Fibroblast of skin of abdomen (primary cell): ENCODE measurements around the gene SPATA18. TPM values are rescaled to one million over a fixed set of nuclear protein-coding genes. Genes with fewer than 3 reads are reported as not detected.

ENCODE experiments used
- DNase-seq: peaks from one replicate; pipeline ENCODE4 v3.0.0-alpha.2; 2013
- polyA plus RNA-seq, 2 experiments: library from polyadenylated mRNA; unstranded; fragments of 120-200 nt; gene quantifications; one replicate each; pipeline ENCODE4 v1.2.1, GENCODE V29; 2013; ENCODE audit not compliant: insufficient read length in 2 of 2

SPATA18 gene, protein sequence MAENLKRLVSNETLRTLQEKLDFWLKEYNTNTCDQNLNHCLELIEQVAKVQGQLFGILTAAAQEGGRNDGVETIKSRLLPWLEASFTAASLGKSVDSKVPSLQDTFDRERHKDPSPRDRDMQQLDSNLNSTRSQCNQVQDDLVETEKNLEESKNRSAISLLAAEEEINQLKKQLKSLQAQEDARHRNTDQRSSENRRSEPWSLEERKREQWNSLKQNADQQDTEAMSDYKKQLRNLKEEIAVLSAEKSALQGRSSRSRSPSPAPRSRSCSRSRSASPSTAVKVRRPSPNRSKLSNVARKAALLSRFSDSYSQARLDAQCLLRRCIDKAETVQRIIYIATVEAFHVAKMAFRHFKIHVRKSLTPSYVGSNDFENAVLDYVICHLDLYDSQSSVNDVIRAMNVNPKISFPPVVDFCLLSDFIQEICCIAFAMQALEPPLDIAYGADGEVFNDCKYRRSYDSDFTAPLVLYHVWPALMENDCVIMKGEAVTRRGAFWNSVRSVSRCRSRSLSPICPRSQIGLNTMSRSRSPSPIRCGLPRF
- polyA plus RNA-seq (2013, experiment 1 of 2; ENCODE audit: insufficient read length) = 6.2 TPM
- 5.1 TPM for polyA plus RNA-seq (2013, experiment 2 of 2; ENCODE audit: insufficient read length)

DNA sequence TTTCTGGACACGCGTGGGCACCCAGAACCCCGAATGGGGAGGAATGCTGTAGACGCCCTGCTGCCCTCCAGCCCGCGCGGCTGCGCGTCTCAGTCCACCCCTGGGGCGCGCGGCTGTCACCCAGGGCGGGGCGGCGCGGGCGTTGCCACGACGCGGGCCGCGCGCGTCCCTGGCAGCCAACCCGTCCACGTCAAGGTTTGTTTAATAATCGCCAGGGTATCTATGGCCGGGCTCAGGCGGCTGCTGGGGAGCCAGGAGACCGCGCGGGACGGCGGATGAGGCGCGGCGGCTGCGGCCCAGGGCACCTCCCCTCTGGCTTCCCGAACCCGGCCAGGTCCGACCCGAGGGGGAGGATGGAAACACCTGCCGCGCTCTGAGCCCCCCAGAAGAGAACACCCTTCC is at the start of gene SPATA18:
Gene SPATA18, plus strand, starts transcription at position 92 of the 402 bp plus-strand sequence. CDS start 401 bp downstream, outside the sequence.
- peak; percentile 18 for DNase-seq

- DNase-seq = peak; percentile 3
Observed at GRCh38 chr4:52001616-52002015, 49.5 kb upstream of the SPATA18 start.

- no peak for DNase-seq
Observed at GRCh38 chr4:52004414-52004813, 46.7 kb upstream of the SPATA18 start.

DNA sequence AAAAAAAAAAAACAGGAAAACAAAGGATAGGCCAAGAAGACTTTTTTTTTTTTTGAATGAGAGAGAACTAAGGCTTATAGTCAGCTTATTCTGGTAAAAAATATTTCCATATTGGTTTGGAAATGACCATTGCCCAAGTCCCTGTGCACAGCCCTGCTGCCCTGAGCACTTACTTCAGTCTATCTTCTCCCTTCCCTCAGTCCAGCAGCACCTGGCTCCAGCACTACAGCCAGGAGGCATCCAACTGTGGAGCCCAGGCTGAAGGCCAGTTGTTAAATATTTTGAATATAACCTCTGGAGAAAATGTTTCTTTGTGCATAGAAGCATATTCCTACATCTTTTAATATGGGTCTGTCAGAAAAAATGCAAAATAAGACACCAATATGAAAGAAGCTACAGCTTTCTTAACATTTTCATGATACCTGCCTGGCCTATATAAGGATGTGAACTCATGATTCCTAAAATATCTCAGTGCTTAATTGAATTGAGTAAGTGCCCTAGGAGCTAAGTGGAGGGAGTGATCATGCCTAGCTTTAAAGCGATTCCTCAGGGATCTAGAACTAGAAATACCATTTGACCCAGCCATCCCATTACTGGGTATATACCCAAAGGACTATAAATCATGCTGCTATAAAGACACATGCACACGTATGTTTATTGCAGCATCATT is 45.4 kb upstream of the SPATA18 start:
- no peak for DNase-seq

- DNase-seq = no peak
Observed at GRCh38 chr4:52006887-52007286, 44.2 kb upstream of the SPATA18 start.

DNA sequence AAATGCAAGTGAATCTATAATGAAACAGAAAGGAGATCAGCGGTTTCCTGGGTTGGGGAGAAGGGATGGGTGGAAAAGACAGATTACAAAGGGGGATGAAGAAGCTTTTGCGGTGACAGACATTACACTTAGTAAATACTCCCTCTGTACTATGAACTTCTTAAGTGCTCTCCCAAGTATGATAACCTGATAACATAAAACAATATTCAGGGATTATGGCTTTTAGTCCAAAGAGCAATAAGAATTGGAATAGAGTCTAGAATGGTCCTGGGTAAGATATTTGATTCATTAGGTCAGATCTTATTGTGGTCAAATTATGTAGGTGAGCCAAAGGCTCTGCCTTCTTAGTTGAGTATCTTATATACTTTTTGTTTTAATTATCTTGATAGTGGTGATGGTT is 40.1 kb upstream of the SPATA18 start:
- no peak for DNase-seq

GRCh38 chr4:52012651-52013050 is 38.5 kb upstream of the SPATA18 start:
- DNase-seq = no peak

DNA sequence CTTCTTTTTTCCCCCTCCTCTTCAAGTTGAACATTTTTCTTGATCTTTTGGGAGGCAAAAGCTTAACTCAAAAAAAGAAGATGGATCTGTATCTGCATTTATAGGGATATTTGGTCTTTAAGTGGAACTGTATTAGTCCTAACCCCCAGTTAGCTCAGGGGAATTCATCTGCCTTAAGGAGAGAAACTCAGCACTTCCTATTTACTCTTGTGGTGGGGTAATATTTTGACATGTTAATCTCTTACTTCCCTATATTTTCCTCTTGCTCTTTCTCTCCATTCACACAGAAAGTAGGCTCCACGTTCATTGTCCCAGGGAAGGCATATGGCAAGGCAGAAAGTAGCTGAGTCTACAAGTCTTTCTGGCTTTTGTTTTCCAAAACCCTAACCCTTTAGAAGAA is 36.2 kb upstream of the SPATA18 start:
- DNase-seq = no peak

GRCh38 chr4:52015366-52015765 is 35.7 kb upstream of the SPATA18 start:
- DNase-seq = peak; percentile 15

DNA sequence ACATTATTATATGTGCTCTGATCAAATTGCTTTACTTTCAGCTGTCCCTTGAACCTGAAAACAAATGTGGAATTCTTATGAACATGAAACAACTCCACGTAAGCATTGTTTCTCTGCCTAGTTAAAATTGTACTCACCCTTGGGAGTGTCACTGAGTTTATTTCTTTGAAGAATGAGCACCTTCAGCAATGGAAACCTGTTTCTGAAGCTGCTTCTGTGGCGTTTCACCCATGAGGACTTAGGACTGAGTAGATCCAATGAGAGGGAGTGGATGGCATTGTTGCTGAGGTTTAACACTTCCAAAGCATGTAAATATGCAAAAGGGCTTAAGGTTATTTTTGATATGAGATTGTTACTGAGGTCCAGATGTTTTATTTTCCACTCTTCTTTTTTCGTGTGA is 34.1 kb upstream of the SPATA18 start:
- DNase-seq = no peak

- no peak for DNase-seq
Observed at GRCh38 chr4:52017814-52018213, 33.3 kb upstream of the SPATA18 start.

- no peak for DNase-seq
Observed at GRCh38 chr4:52019936-52020657, 31.0 kb upstream of the SPATA18 start, which contains the start of gene LRRC66. Gene LRRC66 (minus strand): TSS chr4:52020363. CDS start chr4:52017613, 2,750 bp downstream.

DNA sequence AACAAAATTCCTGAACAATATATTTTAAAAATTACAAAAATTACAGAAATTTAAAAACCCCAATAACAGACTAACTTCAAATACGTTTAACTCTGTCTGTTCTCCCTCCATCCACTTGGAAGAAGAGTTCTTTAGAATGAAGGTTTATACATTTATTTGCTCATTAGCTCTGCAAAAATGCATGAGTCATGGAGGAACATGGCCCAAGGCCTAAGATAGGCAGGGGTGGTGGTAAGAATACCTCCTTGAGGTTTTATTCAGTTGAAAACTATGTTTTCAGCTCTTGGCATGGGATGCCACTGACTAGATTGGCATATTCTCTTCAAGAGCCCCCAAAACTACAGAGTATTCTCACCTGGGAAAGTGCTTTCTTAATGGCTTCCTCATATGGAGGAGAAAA is 22.1 kb upstream of the SPATA18 start:
- DNase-seq = peak; percentile 70

DNA sequence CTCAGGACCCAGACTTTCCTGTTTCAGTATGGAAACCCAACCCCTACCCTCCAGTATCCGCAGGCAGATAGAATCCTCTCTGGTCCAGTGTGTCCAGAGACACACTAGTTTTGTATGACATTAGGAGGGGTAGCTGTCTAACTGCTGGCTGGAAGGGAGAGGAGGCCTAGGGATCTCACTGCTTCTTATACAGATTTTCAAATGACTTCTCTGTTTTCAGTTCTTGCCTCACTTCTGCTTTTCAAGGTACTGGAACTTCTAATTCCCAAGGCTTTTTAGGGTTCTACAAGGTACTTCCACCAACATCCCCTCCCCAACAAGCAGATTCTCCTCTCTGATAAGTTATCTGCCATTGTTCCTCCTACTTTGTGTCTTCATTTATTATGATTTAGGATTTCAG is 19.1 kb upstream of the SPATA18 start:
- no peak for DNase-seq

DNA sequence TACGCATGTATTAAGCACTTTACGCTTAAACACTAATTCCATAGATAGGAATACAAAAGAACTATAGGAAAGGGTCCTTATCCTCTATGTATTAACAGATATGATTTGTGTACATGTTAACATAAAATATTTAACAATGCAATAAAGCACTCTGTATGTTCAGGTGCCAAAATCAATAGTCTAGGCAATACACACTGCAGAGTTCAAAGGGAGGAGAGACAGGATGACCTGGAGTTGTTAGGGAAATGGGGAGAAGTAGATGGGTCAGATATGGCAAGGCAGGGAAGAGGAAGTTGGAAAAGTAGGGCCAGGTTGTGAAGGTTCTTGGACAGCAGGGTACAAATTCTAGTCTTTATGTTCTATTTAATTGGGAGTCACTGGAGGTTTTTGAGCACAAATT is 15.9 kb upstream of the SPATA18 start:
- no peak for DNase-seq

- peak; percentile 16 for DNase-seq
Observed at GRCh38 chr4:52036886-52037530, 14.1 kb upstream of the SPATA18 start.

DNA sequence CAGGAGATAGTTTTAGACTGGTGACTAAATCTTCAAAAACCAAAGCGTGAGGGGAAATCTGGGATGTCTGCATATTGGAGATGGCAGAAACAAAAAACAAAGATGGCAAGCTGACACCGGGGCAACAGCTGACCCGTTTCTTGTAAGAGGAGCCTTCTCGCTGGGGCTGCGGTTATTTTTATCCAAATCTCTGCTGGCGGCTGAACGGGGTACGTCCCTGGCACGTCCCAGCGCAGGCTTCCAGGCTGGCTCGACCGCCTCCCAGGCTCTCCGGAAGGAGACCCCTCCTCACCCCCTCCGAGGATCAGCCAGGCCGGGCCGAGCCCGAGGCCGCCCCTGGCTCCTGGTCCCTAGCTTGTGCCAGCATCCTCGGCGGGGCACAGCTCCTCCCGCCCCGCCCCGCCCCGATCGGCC is 13.4 kb upstream of the SPATA18 start:
- DNase-seq = peak; percentile 29

- DNase-seq = peak; percentile 69
Observed at GRCh38 chr4:52038103-52038912, 12.8 kb upstream of the SPATA18 start, which contains the start of gene SGCB. Gene SGCB (minus strand): TSS chr4:52038299. CDS start chr4:52038259, 40 bp downstream.

DNA sequence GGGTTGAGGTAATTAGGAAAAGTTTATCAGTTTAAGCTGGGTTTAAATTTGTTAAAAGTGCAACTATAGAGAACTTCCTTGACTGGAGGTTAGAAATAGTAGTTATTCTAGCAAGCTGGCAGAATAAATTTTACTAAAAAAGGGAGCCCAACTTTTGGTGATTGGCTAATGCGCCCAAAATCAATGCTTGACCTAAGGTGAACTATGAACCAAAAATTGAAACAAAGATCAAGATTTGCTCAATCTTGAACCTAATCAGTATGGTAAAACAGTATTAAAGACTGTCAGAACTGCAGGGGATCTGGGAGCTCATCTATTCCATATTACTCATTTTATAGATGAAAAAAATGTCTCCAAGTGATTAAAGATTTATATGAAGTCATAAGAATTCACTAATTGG is 6.1 kb upstream of the SPATA18 start:
- no peak for DNase-seq

GRCh38 chr4:52049266-52049665 is 1.8 kb upstream of the SPATA18 start:
- no peak for DNase-seq
